Measurements from ENCODE around the gene NOTCH1. TPM values are rescaled to one million over a fixed set of nuclear protein-coding genes. Genes with fewer than 3 reads are reported as not detected.

Gene NOTCH1
- total and polyA plus RNA-seq, 8 donors, result 9.3 to 39.8 (median 22.5) TPM

DNA sequence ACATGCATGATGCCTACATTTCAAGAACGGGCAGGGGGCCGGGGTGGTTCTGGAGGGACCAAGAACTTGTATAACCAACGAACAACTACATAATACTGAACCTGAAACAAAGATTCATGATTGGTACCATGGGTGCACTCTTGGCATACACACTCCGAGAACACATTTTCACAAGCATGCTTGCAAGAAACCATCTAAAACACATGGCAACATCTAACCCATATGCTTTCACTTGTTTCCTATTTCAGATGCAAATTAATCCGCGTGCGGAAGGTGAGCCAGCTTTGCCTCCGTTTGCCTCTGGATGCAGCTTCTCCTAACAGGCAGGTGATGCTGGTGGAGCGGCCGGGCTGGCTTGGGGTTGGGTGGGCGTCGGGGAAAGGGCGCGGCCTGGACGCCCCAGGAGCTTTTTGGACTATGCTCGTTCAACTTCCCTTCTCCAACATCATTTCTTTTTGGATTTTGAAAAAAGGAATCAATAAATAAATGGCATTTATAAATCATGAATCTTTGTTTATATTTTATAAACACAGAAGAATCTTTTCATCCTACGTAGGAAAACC lies 50.5 kb downstream of the NOTCH1 start:
- TF ChIP-seq, protein P1, sequence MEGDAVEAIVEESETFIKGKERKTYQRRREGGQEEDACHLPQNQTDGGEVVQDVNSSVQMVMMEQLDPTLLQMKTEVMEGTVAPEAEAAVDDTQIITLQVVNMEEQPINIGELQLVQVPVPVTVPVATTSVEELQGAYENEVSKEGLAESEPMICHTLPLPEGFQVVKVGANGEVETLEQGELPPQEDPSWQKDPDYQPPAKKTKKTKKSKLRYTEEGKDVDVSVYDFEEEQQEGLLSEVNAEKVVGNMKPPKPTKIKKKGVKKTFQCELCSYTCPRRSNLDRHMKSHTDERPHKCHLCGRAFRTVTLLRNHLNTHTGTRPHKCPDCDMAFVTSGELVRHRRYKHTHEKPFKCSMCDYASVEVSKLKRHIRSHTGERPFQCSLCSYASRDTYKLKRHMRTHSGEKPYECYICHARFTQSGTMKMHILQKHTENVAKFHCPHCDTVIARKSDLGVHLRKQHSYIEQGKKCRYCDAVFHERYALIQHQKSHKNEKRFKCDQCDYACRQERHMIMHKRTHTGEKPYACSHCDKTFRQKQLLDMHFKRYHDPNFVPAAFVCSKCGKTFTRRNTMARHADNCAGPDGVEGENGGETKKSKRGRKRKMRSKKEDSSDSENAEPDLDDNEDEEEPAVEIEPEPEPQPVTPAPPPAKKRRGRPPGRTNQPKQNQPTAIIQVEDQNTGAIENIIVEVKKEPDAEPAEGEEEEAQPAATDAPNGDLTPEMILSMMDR (IDR thresholded peaks at IDR 0.05), result no peak
- H3K4me3 ChIP-seq, result no peak overlapping the region
- ATAC-seq (no peak), FAIRE-seq (no peak), DNase-seq (no peak)
- 89 to 90% methylated on average over 17 of the region's 17 CpGs for WGBS, 2 donors
- no peaks in the 10 kb centered on the region for H3K27me3 ChIP-seq
- intact Hi-C loops (cut with DNase I), result loop anchor here in 1 of 3 donors (5.0 kb wide), 1 partner anchor 137 kb away; no protein-coding TSS in a partner anchor
- no peak overlapping the region for H3K27ac ChIP-seq
- H3K36me3 ChIP-seq, result peaks cover 5 to 37% (median 24%) of the 10 kb centered on the region in 3 donors
- no peaks in the 10 kb centered on the region for H3K9me3 ChIP-seq
- H3K4me1 ChIP-seq, result peaks cover 14 to 20% (median 15%) of the 10 kb centered on the region in 3 donors

DNA sequence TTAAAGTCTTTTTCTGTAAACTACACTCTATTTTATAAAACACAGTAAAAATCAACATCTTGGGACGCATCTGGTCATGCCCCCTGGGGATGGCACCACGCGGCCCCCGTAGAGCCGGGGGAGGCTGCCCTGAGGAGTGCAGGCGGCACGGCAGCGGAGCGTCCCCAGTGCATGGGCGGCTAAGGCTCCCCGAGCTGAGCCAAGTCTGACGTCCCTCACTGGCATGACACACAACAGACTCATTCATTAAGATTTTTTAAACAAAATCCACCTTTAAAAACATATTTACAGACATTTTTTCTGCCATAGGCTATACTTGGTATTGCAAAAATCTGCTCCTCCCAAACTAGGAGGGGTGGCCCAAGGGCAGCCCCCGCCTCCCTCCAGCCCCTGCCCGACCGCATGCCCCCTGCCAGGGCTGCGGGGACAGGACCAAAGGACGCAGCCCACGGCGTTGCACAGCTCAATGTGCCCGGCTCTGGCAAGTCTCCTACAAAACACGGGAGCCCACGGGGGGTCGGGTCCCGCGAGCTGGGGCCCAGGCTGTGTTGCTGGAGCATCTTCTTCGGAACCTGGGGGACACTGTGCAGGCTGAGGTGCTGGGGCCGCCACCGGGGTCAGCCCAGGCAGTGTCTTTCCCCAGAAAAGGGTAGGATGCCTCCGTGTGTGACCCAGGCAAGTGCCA lies 51.2 kb downstream of the NOTCH1 start:
- 89 to 90% methylated on average over 29 of the region's 29 CpGs for WGBS, 2 donors
- TF ChIP-seq, protein P1 (IDR thresholded peaks at IDR 0.05), result no peak
- Histone ChIP-seq H3K9me3 (no peaks in the 10 kb centered on the region), H3K36me3 (peaks cover 5 to 31% (median 24%) of the 10 kb centered on the region in 3 donors), H3K4me1 (peaks cover 8 to 15% (median 10%) of the 10 kb centered on the region in 3 donors), H3K4me3 (no peak overlapping the region), H3K27me3 (no peaks in the 10 kb centered on the region), H3K27ac (no peak overlapping the region)
- no peak for ATAC-seq
- intact Hi-C loops (cut with DNase I), result loop anchor here in 1 of 3 donors (5.0 kb wide), 1 partner anchor 138 kb away; no protein-coding TSS in a partner anchor
- no peak for DNase-seq
- no peak for FAIRE-seq

DNA sequence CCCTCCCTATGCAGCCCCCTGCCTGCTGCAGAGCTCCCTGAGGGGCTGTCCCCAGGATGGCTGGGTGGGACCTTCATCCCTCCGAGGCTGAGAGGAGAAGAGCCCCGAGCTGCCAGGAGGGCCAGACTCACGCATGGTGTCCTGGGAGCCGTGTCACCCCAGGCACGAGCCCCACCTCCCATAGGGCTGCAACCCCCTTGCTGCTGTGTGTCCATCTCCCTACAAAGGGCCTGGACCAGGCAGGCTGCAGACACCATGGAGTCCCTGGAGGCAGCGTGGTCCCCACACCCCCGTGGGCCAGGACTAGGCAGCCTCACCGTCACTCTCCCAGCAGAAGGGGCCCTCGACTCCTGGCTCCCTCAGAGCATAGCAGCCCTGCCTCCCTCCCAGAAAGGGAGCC lies 51.8 kb downstream of the NOTCH1 start:
- intact Hi-C loops (cut with DNase I), result no loop called here
- peaks cover 5 to 27% (median 18%) of the 10 kb centered on the region in 3 donors for H3K36me3 ChIP-seq
- 88% methylated on average over 9 of the region's 9 CpGs for WGBS, 2 donors
- H3K4me1 ChIP-seq, result peaks cover 2 to 8% (median 6%) of the 10 kb centered on the region in 3 donors
- DNase-seq, result no peak
- no peaks in the 10 kb centered on the region for H3K9me3 ChIP-seq
- no peak for FAIRE-seq
- no peak for ATAC-seq
- TF ChIP-seq, protein P1 (IDR thresholded peaks at IDR 0.05), result no peak
- no peaks in the 10 kb centered on the region for H3K27me3 ChIP-seq
- H3K4me3 ChIP-seq, result no peak overlapping the region
- H3K27ac ChIP-seq, result no peak overlapping the region

DNA sequence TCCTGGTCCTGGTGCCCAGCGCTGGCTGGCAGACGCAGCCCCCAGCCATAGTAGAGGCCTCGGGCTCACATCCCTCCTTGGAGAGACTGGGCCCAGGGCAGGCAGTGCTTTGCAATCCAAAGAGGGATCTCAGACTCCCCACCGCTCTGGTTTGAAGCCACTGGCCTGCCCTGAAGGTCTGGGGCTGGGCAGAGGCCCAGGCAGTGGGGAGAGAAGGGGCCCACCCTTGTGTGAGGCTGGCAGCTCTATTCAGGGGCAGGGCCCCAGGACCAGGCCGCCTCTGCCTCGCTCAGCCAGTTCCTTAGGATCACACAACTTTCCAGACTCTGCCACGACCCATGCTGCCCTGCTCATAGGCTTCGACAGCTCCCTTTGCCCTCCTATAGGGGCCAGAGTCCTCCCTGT lies 52.3 kb downstream of the NOTCH1 start:
- Histone ChIP-seq H3K27ac (no peak overlapping the region), H3K36me3 (peaks cover 5 to 22% (median 17%) of the 10 kb centered on the region in 3 donors), H3K4me1 (peaks cover 0 to 4% (median 1%) of the 10 kb centered on the region in 3 donors), H3K27me3 (no peaks in the 10 kb centered on the region), H3K4me3 (no peak overlapping the region), H3K9me3 (no peaks in the 10 kb centered on the region)
- DNase-seq, result peak in 1 of 6 donors; percentile 72
- ATAC-seq, result no peak
- intact Hi-C loops (cut with DNase I), result no loop called here
- no peak for FAIRE-seq
- WGBS, 2 donors, result 92 to 95% methylated on average over 8 of the region's 8 CpGs
- TF ChIP-seq, protein P1 (IDR thresholded peaks at IDR 0.05), result no peak
